Natural killer cell (primary cell): ENCODE results near the gene MSI2. TPM values are rescaled to one million over a fixed set of nuclear protein-coding genes. Genes with fewer than 3 reads are reported as not detected.

Source experiments
- ATAC-seq, 3 donors: fragments of 150-1000 bp in 2 of 3; fragments of 200-7000 bp in 1 of 3; cut with Tn5 transposase; 1 replicate in 1 of 3; 2 replicates in 2 of 3; pipeline ENCODE4 v1.10.0; 2021; ENCODE audit warnings: mild to moderate bottlenecking in 2 of 3, moderate library complexity in 2 of 3
- DNase-seq, 2 donors: peaks; one replicate each; pipeline versions ENCODE4 v3.0.0 to v3.0.0-alpha.2; 2013 to 2021; ENCODE audit warnings: mixed read lengths in 1 of 2
- H3K27ac ChIP-seq: one replicate; pipeline ENCODE4 v1.5.1; 2013; ENCODE audit warnings: mild to moderate bottlenecking, low read length
- H3K27me3 ChIP-seq: one replicate; pipeline ENCODE4 v1.6.1; 2013; ENCODE audit warnings: low read length; ENCODE audit not compliant: control insufficient read depth, insufficient read depth
- H3K36me3 ChIP-seq: one replicate; pipeline ENCODE4 v1.6.1; 2013; ENCODE audit warnings: low read length; ENCODE audit not compliant: control insufficient read depth, insufficient read depth
- H3K4me1 ChIP-seq: one replicate; pipeline ENCODE4 v1.6.1; 2013; ENCODE audit warnings: low read length; ENCODE audit not compliant: control insufficient read depth, insufficient read depth
- H3K4me3 ChIP-seq: one replicate; pipeline ENCODE4 v1.5.1; 2013; ENCODE audit warnings: low read length
- H3K9me3 ChIP-seq: one replicate; pipeline ENCODE4 v1.6.1; 2013; ENCODE audit warnings: low read length; ENCODE audit not compliant: control insufficient read depth, insufficient read depth
- H3K27ac Mint-ChIP-seq, 2 donors: one replicate each; pipeline ENCODE4 v1.8.0; 2022; ENCODE audit warnings: mild to moderate bottlenecking in 2 of 2, mixed read lengths in 2 of 2, moderate library complexity in 1 of 2
- H3K27me3 Mint-ChIP-seq, 2 donors: one replicate each; pipeline ENCODE4 v1.8.0; 2022; ENCODE audit warnings: low read depth in 2 of 2, mixed read lengths in 2 of 2
- H3K36me3 Mint-ChIP-seq: one replicate; pipeline ENCODE4 v1.8.0; 2022; ENCODE audit warnings: mixed read lengths
- H3K4me1 Mint-ChIP-seq, 2 donors: one replicate each; pipeline ENCODE4 v1.8.0; 2022; ENCODE audit warnings: mixed read lengths in 2 of 2
- H3K4me3 Mint-ChIP-seq: one replicate; pipeline ENCODE4 v1.8.0; 2022; ENCODE audit warnings: mild to moderate bottlenecking, moderate library complexity, mixed read lengths
- H3K9me3 Mint-ChIP-seq, 2 donors: one replicate each; pipeline ENCODE4 v1.8.0; 2022; ENCODE audit warnings: mixed read lengths in 2 of 2
- CTCF ChIP-seq: fragments of 200-600 bp; IDR thresholded peaks from one replicate; pipeline ENCODE4 v1.8.0; 2022; ENCODE audit warnings: antibody characterized with exemption
- WGBS: methylation state at CpG from one replicate; pipeline ENCODE4 v1.1.7; 2013; ENCODE audit warnings: missing lambda C conversion rate; ENCODE audit not compliant: insufficient coverage; 5-methylcytosine and 5-hydroxymethylcytosine counted together
- intact Hi-C: fragments of 100-400 bp; cut with micrococcal nuclease; formaldehyde crosslinking; loops from one replicate; pipeline ENCODE4 v1.14.2; 2022
- total RNA-seq, 4 donors: library from RNA; stranded (reverse); fragments of 120-200 nt in 1 of 4; gene quantifications; one replicate each; pipeline versions ENCODE4 v1.2.3 to v1.2.4, GENCODE V29; 2013 to 2022

MSI2 gene
- total RNA-seq, 3 donors from 2014 or later (not counting 1 experiment from before 2014, with no cell fraction given): 95.5 to 145 (median 96.8) TPM

GRCh38 chr17:57401556-57402488 is 145.5 kb downstream of the MSI2 start:
- no peak overlapping the region for H3K27ac Mint-ChIP-seq
- peaks cover 12 to 25% of the 10 kb centered on the region in 2 donors for H3K4me1 Mint-ChIP-seq
- H3K36me3 Mint-ChIP-seq: no peaks in the 10 kb centered on the region
- no peak for DNase-seq
- 83% methylated on average over 15 of the region's 15 CpGs for WGBS
- no peak for TF ChIP-seq CTCF
- Histone ChIP-seq H3K27me3 (no peaks in the 10 kb centered on the region), H3K4me3 (no peak overlapping the region), H3K36me3 (peaks cover 6% of the 10 kb centered on the region), H3K9me3 (no peaks in the 10 kb centered on the region), H3K27ac (no peak overlapping the region), H3K4me1 (no peaks in the 10 kb centered on the region)
- no peaks in the 10 kb centered on the region for H3K9me3 Mint-ChIP-seq
- intact Hi-C loops: no loop called here
- no peaks in the 10 kb centered on the region for H3K27me3 Mint-ChIP-seq
- no peak overlapping the region for H3K4me3 Mint-ChIP-seq
- ATAC-seq: no peak

- no peaks in the 10 kb centered on the region for H3K9me3 Mint-ChIP-seq
- Histone ChIP-seq H3K9me3 (no peaks in the 10 kb centered on the region), H3K36me3 (peaks cover 6% of the 10 kb centered on the region), H3K27ac (no peak overlapping the region), H3K4me3 (no peak overlapping the region), H3K4me1 (peaks cover 2% of the 10 kb centered on the region), H3K27me3 (no peaks in the 10 kb centered on the region)
- intact Hi-C loops: no loop called here
- no peaks in the 10 kb centered on the region for H3K36me3 Mint-ChIP-seq
- H3K4me1 Mint-ChIP-seq: peaks cover 13 to 34% of the 10 kb centered on the region in 2 donors
- ATAC-seq: no peak
- no peak for TF ChIP-seq CTCF
- DNase-seq: no peak
- 94% methylated on average over 5 of the region's 5 CpGs for WGBS
- no peak overlapping the region for H3K27ac Mint-ChIP-seq
- H3K27me3 Mint-ChIP-seq: no peaks in the 10 kb centered on the region
- H3K4me3 Mint-ChIP-seq: no peak overlapping the region
Measured at GRCh38 chr17:57402681-57403180, 146.4 kb downstream of the MSI2 start.

GRCh38 chr17:57403236-57403635 is 146.9 kb downstream of the MSI2 start:
- intact Hi-C loops: no loop called here
- TF ChIP-seq CTCF: no peak
- H3K27ac Mint-ChIP-seq: no peak overlapping the region
- no peaks in the 10 kb centered on the region for H3K27me3 Mint-ChIP-seq
- no peaks in the 10 kb centered on the region for H3K27me3 ChIP-seq
- no peak overlapping the region for H3K27ac ChIP-seq
- ATAC-seq (no peak), DNase-seq (no peak)
- 83% methylated on average over 2 of the region's 2 CpGs for WGBS
- H3K4me3 Mint-ChIP-seq: no peak overlapping the region
- H3K4me1 Mint-ChIP-seq: peaks cover 15 to 36% of the 10 kb centered on the region in 2 donors
- no peaks in the 10 kb centered on the region for H3K9me3 ChIP-seq
- peaks cover 6% of the 10 kb centered on the region for H3K36me3 ChIP-seq
- peaks cover 4% of the 10 kb centered on the region for H3K4me1 ChIP-seq
- no peaks in the 10 kb centered on the region for H3K9me3 Mint-ChIP-seq
- no peaks in the 10 kb centered on the region for H3K36me3 Mint-ChIP-seq
- no peak overlapping the region for H3K4me3 ChIP-seq
